Panc1 (cell line): ENCODE measurements around the gene NMUR1. TPM values are rescaled to one million over a fixed set of nuclear protein-coding genes. Genes with fewer than 3 reads are reported as not detected.

ENCODE experiments used
- ATAC-seq: fragments of 200-7000 bp; cut with Tn5 transposase; 2 replicates; pipeline ENCODE4 v1.9.1; 2020; ENCODE audit warnings: mild to moderate bottlenecking, moderate library complexity
- BruUV-seq: library from RNA; stranded (reverse); fragments of 400-500 nt; replicated peaks from 2 replicates; lab custom pipeline; 2021; lab: Mats Ljungman, UMichigan
- CTCF ChIA-PET: fragments of 300-600 bp; sonication (Branson Sonifier 250); formaldehyde crosslinking; loops from one replicate; lab custom pipeline; 2022; ENCODE audit warnings: antibody characterized with exemption; lab: Charles Lee
- POLR2A ChIA-PET: fragments of 300-600 bp; sonication (Branson Sonifier 250); formaldehyde crosslinking; loops from one replicate; lab custom pipeline; 2022; ENCODE audit warnings: antibody characterized with exemption; lab: Charles Lee
- DNase-seq: peaks from one replicate; pipeline ENCODE4 v3.0.0-alpha.2; 2010; ENCODE audit warnings: low read depth, low spot score
- H3K27ac ChIP-seq: 2 replicates; pipeline ENCODE4 v1.5.1; 2011; ENCODE audit warnings: mild to moderate bottlenecking, low read length, inconsistent platforms
- H3K27me3 ChIP-seq: fragments of 200-500 bp; sonication (Bioruptor generic); 2 replicates; pipeline ENCODE4 v1.6.0; 2014; ENCODE audit warnings: low read length, inconsistent platforms; ENCODE audit not compliant: control insufficient read depth, insufficient read depth
- H3K36me3 ChIP-seq: fragments of 200-500 bp; sonication (Bioruptor generic); 2 replicates; pipeline ENCODE4 v1.5.1; 2014; ENCODE audit warnings: inconsistent platforms, mild to moderate bottlenecking, low read length, moderate library complexity; ENCODE audit not compliant: control insufficient read depth, insufficient read depth
- H3K4me1 ChIP-seq: 2 replicates; pipeline ENCODE4 v1.5.1; 2011; ENCODE audit warnings: inconsistent platforms, mild to moderate bottlenecking, low read length, moderate library complexity; ENCODE audit not compliant: control insufficient read depth, insufficient read depth
- H3K4me3 ChIP-seq, 2 experiments: 2 replicates each; pipeline ENCODE4 v1.5.1; 2011 to 2012; ENCODE audit warnings: low read depth in 2 of 2, low read length in 2 of 2, mild to moderate bottlenecking in 2 of 2, inconsistent platforms in 1 of 2, moderate library complexity in 1 of 2
- H3K9me3 ChIP-seq: fragments of 200-500 bp; sonication (Bioruptor generic); 2 replicates; pipeline ENCODE4 v1.5.1; 2014; ENCODE audit warnings: low read depth, mild to moderate bottlenecking, inconsistent platforms, low read length, moderate library complexity; ENCODE audit not compliant: control insufficient read depth, insufficient read depth
- CTCF ChIP-seq: fragments of 450-650 bp; IDR thresholded peaks from 2 replicates; pipeline ENCODE4 v1.5.1; 2017; ENCODE audit warnings: mild to moderate bottlenecking
- POLR2AphosphoS5 ChIP-seq: IDR thresholded peaks from 2 replicates; pipeline ENCODE4 v1.6.1; 2012; ENCODE audit warnings: mild to moderate bottlenecking, low read depth, low read length, moderate library complexity
- REST ChIP-seq, 2 experiments: IDR thresholded peaks; 2 replicates each; pipeline ENCODE4 v1.6.1; 2011 to 2012; ENCODE audit warnings: low read depth in 2 of 2, control low read depth in 1 of 2, low read length in 1 of 2, mild to moderate bottlenecking in 1 of 2, moderate library complexity in 1 of 2; ENCODE audit not compliant: insufficient read depth in 1 of 2
- SIN3A ChIP-seq: IDR thresholded peaks from 2 replicates; pipeline ENCODE4 v1.6.1; 2012; ENCODE audit warnings: low read depth, mild to moderate bottlenecking, low read length, moderate library complexity, borderline replicate concordance; ENCODE audit not compliant: insufficient read depth
- TCF7L2 ChIP-seq: IDR thresholded peaks from 2 replicates; pipeline ENCODE4 v1.6.1; 2011; ENCODE audit warnings: mild to moderate bottlenecking, low read depth, low read length, inconsistent platforms
- in situ Hi-C: cut with HindIII; loops from 2 replicates; pipeline ENCODE4 v1.10.0; 2016; ENCODE audit warnings: low sequenced_read_pairs, low pct_unique_long_range_greater_than_20kb
- intact Hi-C: fragments of 100-400 bp; cut with micrococcal nuclease; formaldehyde crosslinking; loops from one replicate; pipeline ENCODE4 v1.10.0; 2022; ENCODE audit not compliant: unreplicated experiment
- total RNA-seq: library from RNA; stranded (reverse); gene quantifications from one replicate; pipeline ENCODE4 v1.2.1, GENCODE V29; 2021; ENCODE audit not compliant: unreplicated experiment

The NMUR1 gene
- total RNA-seq, 1 experiment from 2014 or later, result 0.28 TPM

- DNase-seq (no peak), ATAC-seq (no peak; the same call in 1 of the 2 replicates)
- TF ChIP-seq CTCF (no peak), POLR2AphosphoS5 (no peak), SIN3A (no peak), REST (IDR thresholded peaks at IDR 0.05; ENCODE audit: insufficient read depth in 1 of 2, low read depth in 2 of 2, low read length in 1 of 2) (no peak), TCF7L2 (no peak)
- BruUV-seq, result TSS peak; percentile 98
- intact Hi-C loops, result no loop called here
- in situ Hi-C loops, result no loop called here
- H3K36me3 ChIP-seq, result no peaks in the 10 kb centered on the region; the same call in 1 of the 2 replicates
- H3K27ac ChIP-seq, result peak overlapping the region; percentile 97
- no peaks in the 10 kb centered on the region for H3K9me3 ChIP-seq
- H3K4me1 ChIP-seq, result peaks cover 12% of the 10 kb centered on the region
- H3K27me3 ChIP-seq, result no peaks in the 10 kb centered on the region
- peak overlapping the region; percentile 82 to 96 for H3K4me3 ChIP-seq
- ChIA-PET POLR2A (interaction anchor here (0.6 to 1.0 kb wide), 2 partner anchors 19 to 34 kb away, joined by 3 to 4 read pairs; no protein-coding TSS in a partner anchor), CTCF (interaction anchor here (0.6 kb wide), 1 partner anchor 50 kb away, joined by 3 read pairs; no protein-coding TSS in a partner anchor)
These were observed 16.5 kb downstream of the NMUR1 start for GRCh38 chr2:231513746-231514224.

GRCh38 chr2:231512222-231512621, 18.0 kb downstream of the NMUR1 start:
- ChIA-PET CTCF (no interaction called here), POLR2A (interaction anchor here (0.6 kb wide), 1 partner anchor 40 kb away, joined by 8 read pairs; no protein-coding TSS in a partner anchor)
- BruUV-seq, result no TSS peak
- ATAC-seq, result no peak
- no peak for TF ChIP-seq CTCF
- TF ChIP-seq TCF7L2, result no peak
- TF ChIP-seq REST (IDR thresholded peaks at IDR 0.05; ENCODE audit: insufficient read depth in 1 of 2, low read depth in 2 of 2, low read length in 1 of 2), result no peak
- TF ChIP-seq POLR2AphosphoS5, result no peak
- no peak for TF ChIP-seq SIN3A
- in situ Hi-C loops, result no loop called here
- H3K27me3 ChIP-seq, result no peaks in the 10 kb centered on the region
- DNase-seq, result no peak
- no peak overlapping the region for H3K4me3 ChIP-seq
- no peak overlapping the region for H3K27ac ChIP-seq
- intact Hi-C loops, result no loop called here
- H3K4me1 ChIP-seq, result peaks cover 12% of the 10 kb centered on the region
- H3K9me3 ChIP-seq, result no peaks in the 10 kb centered on the region
- no peaks in the 10 kb centered on the region; the same call in 1 of the 2 replicates for H3K36me3 ChIP-seq
